OCI-LY7 (cell line): Measurements from ENCODE around the gene NOTCH2.
"Not testable (repeated sequence)": the region's sequence is repeated elsewhere in the genome, so short reads cannot be mapped to it uniquely, and the experiment has no call there.

Experiments used
- EZH2phosphoT487 ChIP-seq: fragments of 200-600 bp; sonication (generic); IDR thresholded peaks from 2 replicates; pipeline ENCODE4 v1.6.1; 2018; ENCODE audit warnings: low read depth, borderline replicate concordance, mild to moderate bottlenecking, mixed run types, antibody characterized with exemption, low read length, moderate library complexity, mixed read lengths
- TF ChIP-seq, protein P1 (sequence below): fragments of 200-600 bp; sonication (generic); conservative IDR thresholded peaks from 2 replicates; pipeline ENCODE4 v1.5.1; 2014; ENCODE audit warnings: mild to moderate bottlenecking, antibody characterized with exemption, low read length, moderate library complexity, mixed read lengths

DNA sequence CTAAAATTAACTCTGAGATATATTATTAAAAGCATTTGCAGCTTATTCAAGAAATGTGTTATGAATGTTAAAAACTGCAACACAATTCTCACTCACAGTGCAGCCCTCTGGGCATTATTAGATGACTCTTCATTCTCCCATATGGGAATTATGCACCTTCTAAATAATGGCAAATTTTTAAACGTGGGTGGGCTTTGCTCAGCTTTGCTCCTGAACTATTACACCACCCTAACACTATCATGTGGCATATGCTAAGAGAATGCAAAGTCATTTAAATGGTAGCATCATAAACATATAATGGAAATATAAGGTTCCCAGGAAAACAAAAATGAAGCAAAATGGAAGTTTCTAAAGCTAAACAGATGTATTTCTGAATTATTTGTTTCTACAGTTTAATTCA lies 61.6 kb downstream of the NOTCH2 start:
- TF ChIP-seq, protein P1, sequence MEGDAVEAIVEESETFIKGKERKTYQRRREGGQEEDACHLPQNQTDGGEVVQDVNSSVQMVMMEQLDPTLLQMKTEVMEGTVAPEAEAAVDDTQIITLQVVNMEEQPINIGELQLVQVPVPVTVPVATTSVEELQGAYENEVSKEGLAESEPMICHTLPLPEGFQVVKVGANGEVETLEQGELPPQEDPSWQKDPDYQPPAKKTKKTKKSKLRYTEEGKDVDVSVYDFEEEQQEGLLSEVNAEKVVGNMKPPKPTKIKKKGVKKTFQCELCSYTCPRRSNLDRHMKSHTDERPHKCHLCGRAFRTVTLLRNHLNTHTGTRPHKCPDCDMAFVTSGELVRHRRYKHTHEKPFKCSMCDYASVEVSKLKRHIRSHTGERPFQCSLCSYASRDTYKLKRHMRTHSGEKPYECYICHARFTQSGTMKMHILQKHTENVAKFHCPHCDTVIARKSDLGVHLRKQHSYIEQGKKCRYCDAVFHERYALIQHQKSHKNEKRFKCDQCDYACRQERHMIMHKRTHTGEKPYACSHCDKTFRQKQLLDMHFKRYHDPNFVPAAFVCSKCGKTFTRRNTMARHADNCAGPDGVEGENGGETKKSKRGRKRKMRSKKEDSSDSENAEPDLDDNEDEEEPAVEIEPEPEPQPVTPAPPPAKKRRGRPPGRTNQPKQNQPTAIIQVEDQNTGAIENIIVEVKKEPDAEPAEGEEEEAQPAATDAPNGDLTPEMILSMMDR, result not testable (repeated sequence)
- not testable (repeated sequence) for TF ChIP-seq EZH2phosphoT487
